Measurements from ENCODE around the gene PDXDC1. TPM values are rescaled to one million over a fixed set of nuclear protein-coding genes. Genes with fewer than 3 reads are reported as not detected.
"Not testable (repeated sequence)": the region's sequence is repeated elsewhere in the genome, so short reads cannot be mapped to it uniquely, and the experiment has no call there.

The PDXDC1 gene
- total RNA-seq, 1 experiment from 2014 or later: 95.5 TPM

- not testable (repeated sequence) for DNase-seq (ENCODE audit: low read depth)
Measured at GRCh38 chr16:15132719-15133428, 158.0 kb downstream of the PDXDC1 start.

- not testable (repeated sequence) for DNase-seq (ENCODE audit: low read depth)
Measured at GRCh38 chr16:15133554-15133953, 158.7 kb downstream of the PDXDC1 start.

GRCh38 chr16:15134752-15135482 is 160.1 kb downstream of the PDXDC1 start:
- DNase-seq (ENCODE audit: low read depth): not testable (repeated sequence)

- not testable (repeated sequence) for DNase-seq (ENCODE audit: low read depth)
Measured at GRCh38 chr16:15135483-15136360, 160.9 kb downstream of the PDXDC1 start.

GRCh38 chr16:15137514-15137913 is 162.7 kb downstream of the PDXDC1 start:
- not testable (repeated sequence) for DNase-seq (ENCODE audit: low read depth)

GRCh38 chr16:15140444-15141365 is 165.9 kb downstream of the PDXDC1 start:
- not testable (repeated sequence) for DNase-seq (ENCODE audit: low read depth)

- no peak for DNase-seq (ENCODE audit: low read depth)
Measured at GRCh38 chr16:15141586-15141985, 166.8 kb downstream of the PDXDC1 start.

GRCh38 chr16:15142107-15142890 is 167.5 kb downstream of the PDXDC1 start:
- not testable (repeated sequence) for DNase-seq (ENCODE audit: low read depth)

- not testable (repeated sequence) for DNase-seq (ENCODE audit: low read depth)
Measured at GRCh38 chr16:15142891-15143600, 168.2 kb downstream of the PDXDC1 start.

- not testable (repeated sequence) for DNase-seq (ENCODE audit: low read depth)
Measured at GRCh38 chr16:15143601-15144091, 168.8 kb downstream of the PDXDC1 start.

- DNase-seq (ENCODE audit: low read depth): peak; percentile 32
Measured at GRCh38 chr16:15144092-15144631, 169.3 kb downstream of the PDXDC1 start.

- DNase-seq (ENCODE audit: low read depth): not testable (repeated sequence)
Measured at GRCh38 chr16:15144781-15145417, 170.1 kb downstream of the PDXDC1 start.

GRCh38 chr16:15145418-15146263 is 170.8 kb downstream of the PDXDC1 start:
- DNase-seq (ENCODE audit: low read depth): not testable (repeated sequence)

- not testable (repeated sequence) for DNase-seq (ENCODE audit: low read depth)
Measured at GRCh38 chr16:15146264-15146662, 171.4 kb downstream of the PDXDC1 start.

GRCh38 chr16:15148831-15149230 is 174.0 kb downstream of the PDXDC1 start:
- not testable (repeated sequence) for DNase-seq (ENCODE audit: low read depth)

GRCh38 chr16:15149260-15149659 is 174.4 kb downstream of the PDXDC1 start:
- not testable (repeated sequence) for DNase-seq (ENCODE audit: low read depth)

- DNase-seq (ENCODE audit: low read depth): peak; percentile 28
Measured at GRCh38 chr16:15154005-15154404, 179.2 kb downstream of the PDXDC1 start.
